ENCODE measurements around the gene BNC1. TPM values are rescaled to one million over a fixed set of nuclear protein-coding genes. Genes with fewer than 3 reads are reported as not detected.
"Not testable (repeated sequence)": the region's sequence is repeated elsewhere in the genome, so short reads cannot be mapped to it uniquely, and the experiment has no call there.

Gene BNC1
- total and polyA plus RNA-seq, 2 donors (not counting 1 experiment from before 2014, with no cell fraction given): 5.7 to 14.2 TPM

GRCh38 chr15:83230242-83230641 is 54.2 kb downstream of the BNC1 start:
- H3K4me1 ChIP-seq (ENCODE audit: control insufficient read depth, extremely low read depth, insufficient read depth, low read length): no peaks in the 10 kb centered on the region
- no peak overlapping the region for H2AFZ ChIP-seq (ENCODE audit: low read length)
- no peaks in the 10 kb centered on the region for H3K36me3 ChIP-seq (ENCODE audit: control insufficient read depth, insufficient read depth, low read length)
- no peaks in the 10 kb centered on the region for H3K27me3 ChIP-seq (ENCODE audit: control insufficient read depth, insufficient read depth, low read length)
- TF ChIP-seq, protein P1, sequence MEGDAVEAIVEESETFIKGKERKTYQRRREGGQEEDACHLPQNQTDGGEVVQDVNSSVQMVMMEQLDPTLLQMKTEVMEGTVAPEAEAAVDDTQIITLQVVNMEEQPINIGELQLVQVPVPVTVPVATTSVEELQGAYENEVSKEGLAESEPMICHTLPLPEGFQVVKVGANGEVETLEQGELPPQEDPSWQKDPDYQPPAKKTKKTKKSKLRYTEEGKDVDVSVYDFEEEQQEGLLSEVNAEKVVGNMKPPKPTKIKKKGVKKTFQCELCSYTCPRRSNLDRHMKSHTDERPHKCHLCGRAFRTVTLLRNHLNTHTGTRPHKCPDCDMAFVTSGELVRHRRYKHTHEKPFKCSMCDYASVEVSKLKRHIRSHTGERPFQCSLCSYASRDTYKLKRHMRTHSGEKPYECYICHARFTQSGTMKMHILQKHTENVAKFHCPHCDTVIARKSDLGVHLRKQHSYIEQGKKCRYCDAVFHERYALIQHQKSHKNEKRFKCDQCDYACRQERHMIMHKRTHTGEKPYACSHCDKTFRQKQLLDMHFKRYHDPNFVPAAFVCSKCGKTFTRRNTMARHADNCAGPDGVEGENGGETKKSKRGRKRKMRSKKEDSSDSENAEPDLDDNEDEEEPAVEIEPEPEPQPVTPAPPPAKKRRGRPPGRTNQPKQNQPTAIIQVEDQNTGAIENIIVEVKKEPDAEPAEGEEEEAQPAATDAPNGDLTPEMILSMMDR (conservative IDR thresholded peaks at IDR 0.05 in 1 of 2, IDR thresholded peaks at IDR 0.05 in 1 of 2; ENCODE audit: low read depth in 1 of 2, low read length in 2 of 2): no peak
- TF ChIP-seq EZH2 (IDR thresholded peaks at IDR 0.05; ENCODE audit: low read length, missing control alignments): no peak
- DNase-seq (ENCODE audit: low read depth in 2 of 2): no peak
- H4K20me1 ChIP-seq (ENCODE audit: control insufficient read depth, extremely low read depth, insufficient read depth, low read length): no peaks in the 10 kb centered on the region
- H3K9ac ChIP-seq (ENCODE audit: insufficient read depth, low read length): no peak overlapping the region
- no peaks in the 10 kb centered on the region for H3K9me3 ChIP-seq (ENCODE audit: control insufficient read depth, insufficient read depth, low read depth, low read length)
- H3K27ac ChIP-seq (ENCODE audit: insufficient read depth, low read length): no peak overlapping the region
- no peak overlapping the region for H3K4me2 ChIP-seq (ENCODE audit: extremely low read depth, insufficient read depth, low read length)
- H3K79me2 ChIP-seq (ENCODE audit: control insufficient read depth, insufficient read depth, low read length): no peaks in the 10 kb centered on the region
- no peak overlapping the region for H3K4me3 ChIP-seq (replicated peaks in 1 of 4; ENCODE audit: control extremely low read depth in 1 of 4, insufficient read depth in 1 of 4, low read depth in 3 of 4, low read length in 4 of 4)

DNA sequence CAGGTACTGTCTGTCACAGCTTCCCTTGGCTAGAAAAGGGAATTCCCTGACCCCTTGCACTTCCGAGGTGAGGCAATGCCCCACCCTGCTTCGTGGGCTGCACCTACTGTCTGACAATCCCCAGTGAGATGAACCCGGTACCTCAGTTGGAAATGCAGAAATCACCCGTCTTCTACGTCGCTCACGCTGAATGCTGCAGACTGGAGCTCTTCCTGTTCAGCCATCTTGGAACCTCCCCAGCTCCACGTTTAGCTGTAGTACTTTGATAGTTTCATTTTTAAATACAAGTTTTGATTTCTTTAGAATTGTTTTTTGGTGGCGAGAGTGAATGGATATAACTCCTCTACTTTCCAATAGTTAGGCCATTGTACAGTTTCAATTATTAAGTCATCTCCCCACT is 59.0 kb downstream of the BNC1 start:
- no peak for DNase-seq (ENCODE audit: low read depth in 2 of 2)
- TF ChIP-seq, protein P1 (conservative IDR thresholded peaks at IDR 0.05 in 1 of 2, IDR thresholded peaks at IDR 0.05 in 1 of 2; ENCODE audit: low read depth in 1 of 2, low read length in 2 of 2): no peak
- TF ChIP-seq EZH2 (IDR thresholded peaks at IDR 0.05; ENCODE audit: low read length, missing control alignments): no peak
- H3K9ac ChIP-seq (ENCODE audit: insufficient read depth, low read length): no peak overlapping the region
- no peaks in the 10 kb centered on the region for H4K20me1 ChIP-seq (ENCODE audit: control insufficient read depth, extremely low read depth, insufficient read depth, low read length)
- H3K27ac ChIP-seq (ENCODE audit: insufficient read depth, low read length): no peak overlapping the region
- no peaks in the 10 kb centered on the region for H3K9me3 ChIP-seq (ENCODE audit: control insufficient read depth, insufficient read depth, low read depth, low read length)
- no peaks in the 10 kb centered on the region for H3K36me3 ChIP-seq (ENCODE audit: control insufficient read depth, insufficient read depth, low read length)
- no peaks in the 10 kb centered on the region for H3K79me2 ChIP-seq (ENCODE audit: control insufficient read depth, insufficient read depth, low read length)
- no peak overlapping the region for H3K4me2 ChIP-seq (ENCODE audit: extremely low read depth, insufficient read depth, low read length)
- H3K27me3 ChIP-seq (ENCODE audit: control insufficient read depth, insufficient read depth, low read length): no peaks in the 10 kb centered on the region
- H3K4me1 ChIP-seq (ENCODE audit: control insufficient read depth, extremely low read depth, insufficient read depth, low read length): no peaks in the 10 kb centered on the region
- H2AFZ ChIP-seq (ENCODE audit: low read length): no peak overlapping the region
- no peak overlapping the region for H3K4me3 ChIP-seq (replicated peaks in 1 of 4; ENCODE audit: control extremely low read depth in 1 of 4, insufficient read depth in 1 of 4, low read depth in 3 of 4, low read length in 4 of 4)

- H2AFZ ChIP-seq (ENCODE audit: low read length); H3K27me3 ChIP-seq (ENCODE audit: control insufficient read depth, insufficient read depth, low read length): not testable (repeated sequence)
These were observed 62.7 kb downstream of the BNC1 start for GRCh38 chr15:83221781-83222180.

More at GRCh38 chr15:83221781-83222180, 62.7 kb downstream of the BNC1 start:
- H3K27ac ChIP-seq (ENCODE audit: insufficient read depth, low read length); H3K4me3 ChIP-seq (replicated peaks in 1 of 4; ENCODE audit: control extremely low read depth in 1 of 4, insufficient read depth in 1 of 4, low read depth in 3 of 4, low read length in 4 of 4); H3K9ac ChIP-seq (ENCODE audit: insufficient read depth, low read length); H3K4me1 ChIP-seq (ENCODE audit: control insufficient read depth, extremely low read depth, insufficient read depth, low read length); H4K20me1 ChIP-seq (ENCODE audit: control insufficient read depth, extremely low read depth, insufficient read depth, low read length); H3K36me3 ChIP-seq (ENCODE audit: control insufficient read depth, insufficient read depth, low read length); H3K79me2 ChIP-seq (ENCODE audit: control insufficient read depth, insufficient read depth, low read length); H3K9me3 ChIP-seq (ENCODE audit: control insufficient read depth, insufficient read depth, low read depth, low read length); H3K4me2 ChIP-seq (ENCODE audit: extremely low read depth, insufficient read depth, low read length); DNase-seq (ENCODE audit: low read depth in 2 of 2): not testable (repeated sequence)
